NCI-H187 (cell line): ENCODE data around the gene ZNF710.

Source experiments
- DNase-seq, 2 experiments: peaks; one replicate each; lab custom pipeline; 2025; lab: John Stamatoyannopoulos, UW

ZNF710 gene

DNA sequence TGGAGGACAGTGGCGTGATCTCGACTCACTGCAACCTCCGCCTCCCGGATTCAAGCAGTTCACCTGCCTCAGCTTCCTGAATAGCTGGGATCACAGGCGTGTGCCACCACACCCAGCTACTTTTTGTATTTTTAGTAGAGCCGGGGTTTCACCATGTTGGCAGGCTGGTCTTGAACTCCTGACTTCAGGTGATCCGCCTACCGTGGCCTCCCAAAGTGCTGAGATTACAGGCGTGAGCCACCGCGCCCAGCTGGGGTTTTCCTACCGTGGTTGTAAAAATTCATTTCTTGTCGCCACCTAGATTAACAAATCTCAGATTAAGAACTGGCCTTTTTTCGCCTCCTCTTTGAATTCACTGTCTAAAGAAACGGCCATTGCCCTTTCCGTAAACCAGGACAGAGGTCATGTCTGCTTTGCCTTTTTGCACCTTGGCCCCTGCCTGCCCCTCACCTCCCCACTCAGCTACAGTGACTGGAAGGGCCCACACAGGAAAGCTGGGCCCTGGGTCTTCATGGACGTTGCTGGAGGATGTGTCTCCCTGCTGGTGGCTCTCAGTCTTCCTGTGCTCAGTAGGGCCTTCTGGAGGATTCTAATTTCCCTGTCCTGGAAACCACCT, 17.2 kb downstream of the ZNF710 start:
- DNase-seq: no peak

DNA sequence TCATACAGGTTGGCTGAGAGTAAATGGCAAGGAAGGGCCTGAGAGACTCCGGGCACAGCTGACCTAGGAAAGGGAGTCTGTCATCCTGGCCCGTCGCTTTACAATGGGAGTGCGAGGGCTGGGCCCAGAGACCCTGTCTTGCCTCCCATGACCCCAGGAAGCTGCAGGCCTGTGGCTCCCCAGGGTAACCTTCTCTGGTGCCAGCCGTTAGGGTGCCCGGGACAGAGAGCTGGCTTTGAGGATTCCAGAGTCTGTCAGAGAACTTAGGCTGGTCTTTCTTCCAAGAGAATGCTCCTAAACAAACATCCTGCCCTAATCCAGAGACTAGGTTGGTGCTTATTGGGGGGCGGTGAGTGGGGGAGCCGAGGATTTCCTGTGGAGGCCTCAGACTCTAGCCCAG, 18.5 kb downstream of the ZNF710 start:
- DNase-seq: no peak

DNA sequence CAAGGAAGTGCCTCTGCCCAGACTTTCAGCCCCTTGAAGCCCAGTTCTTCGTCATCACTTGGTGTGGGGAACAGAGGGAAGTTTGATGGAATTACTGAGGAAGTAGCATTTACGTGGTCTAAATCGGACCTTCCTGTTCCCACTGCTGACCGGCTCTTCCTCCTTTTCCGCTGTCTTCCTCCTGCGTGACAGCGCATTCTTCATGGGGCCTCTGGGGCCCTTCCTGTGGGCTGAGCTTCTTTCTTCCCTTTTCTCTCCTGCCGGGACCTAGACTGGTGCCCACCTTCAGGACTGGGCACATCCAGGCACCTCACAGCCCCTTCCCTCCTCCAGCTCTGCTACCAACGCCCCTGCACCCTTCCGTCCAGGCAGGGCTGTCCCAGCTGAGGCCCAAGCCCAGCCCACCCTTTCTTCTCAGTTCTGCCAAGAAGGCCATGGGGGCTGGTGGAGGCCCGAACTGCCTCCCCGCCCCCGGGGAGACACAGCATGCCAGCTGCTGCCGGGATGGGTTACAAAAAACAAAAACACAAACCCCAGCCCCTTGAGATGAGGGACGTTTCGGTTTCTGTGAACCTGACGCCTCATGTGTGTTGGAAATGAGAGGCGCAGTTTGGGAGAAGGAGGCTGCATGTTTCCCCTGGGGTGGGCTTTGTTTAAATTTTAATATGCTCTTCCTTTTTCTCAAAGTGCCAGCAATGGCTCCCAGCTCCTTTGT, 19.1 kb downstream of the ZNF710 start:
- DNase-seq: no peak

DNA sequence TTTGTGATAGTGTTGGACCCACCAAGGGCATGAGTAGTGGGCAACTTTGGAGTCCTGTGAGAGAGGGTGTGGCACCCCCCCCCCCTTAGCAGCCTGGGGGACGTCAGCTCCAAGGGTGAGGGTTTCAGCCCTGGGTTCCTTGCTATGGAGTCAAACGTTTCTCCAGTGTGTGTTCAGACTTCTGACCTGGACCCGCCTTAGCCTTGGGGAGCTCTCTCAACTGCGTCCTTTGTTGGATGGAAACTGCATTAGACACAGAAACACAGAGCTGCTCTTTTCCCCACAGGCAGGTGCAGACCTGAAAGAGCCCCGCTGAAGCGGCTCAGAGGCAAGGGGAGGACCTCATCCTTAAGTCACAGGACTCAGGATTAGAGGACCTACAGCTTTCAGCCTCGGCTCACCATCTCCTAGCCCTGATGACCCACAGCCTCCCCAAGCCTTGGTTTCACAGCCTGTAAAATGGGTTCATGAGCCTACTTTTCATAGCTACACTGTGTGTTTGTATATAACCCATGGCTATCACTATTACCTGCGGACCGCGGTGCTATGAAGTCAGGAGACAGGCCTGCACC, 19.9 kb downstream of the ZNF710 start:
- no peak for DNase-seq

DNA sequence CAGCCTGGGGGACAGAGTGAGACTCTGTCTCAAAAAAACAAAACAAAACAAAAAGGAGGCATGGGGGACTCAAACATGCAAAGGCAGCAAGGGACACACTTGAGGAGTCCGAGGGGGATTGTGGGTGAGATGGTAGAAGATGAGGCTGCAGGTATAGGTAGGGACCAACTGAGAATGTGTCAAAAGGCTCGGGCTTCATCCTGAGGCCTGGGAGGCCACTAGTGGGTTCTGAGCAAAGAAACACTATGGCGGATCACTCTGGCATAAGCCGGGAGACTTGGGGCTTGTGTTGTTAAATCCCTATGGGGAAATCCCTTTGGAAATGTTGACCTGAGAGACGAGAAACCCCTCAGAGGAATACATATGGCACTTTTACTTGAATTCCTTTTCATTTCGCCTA, 21.2 kb downstream of the ZNF710 start:
- no peak for DNase-seq

DNA sequence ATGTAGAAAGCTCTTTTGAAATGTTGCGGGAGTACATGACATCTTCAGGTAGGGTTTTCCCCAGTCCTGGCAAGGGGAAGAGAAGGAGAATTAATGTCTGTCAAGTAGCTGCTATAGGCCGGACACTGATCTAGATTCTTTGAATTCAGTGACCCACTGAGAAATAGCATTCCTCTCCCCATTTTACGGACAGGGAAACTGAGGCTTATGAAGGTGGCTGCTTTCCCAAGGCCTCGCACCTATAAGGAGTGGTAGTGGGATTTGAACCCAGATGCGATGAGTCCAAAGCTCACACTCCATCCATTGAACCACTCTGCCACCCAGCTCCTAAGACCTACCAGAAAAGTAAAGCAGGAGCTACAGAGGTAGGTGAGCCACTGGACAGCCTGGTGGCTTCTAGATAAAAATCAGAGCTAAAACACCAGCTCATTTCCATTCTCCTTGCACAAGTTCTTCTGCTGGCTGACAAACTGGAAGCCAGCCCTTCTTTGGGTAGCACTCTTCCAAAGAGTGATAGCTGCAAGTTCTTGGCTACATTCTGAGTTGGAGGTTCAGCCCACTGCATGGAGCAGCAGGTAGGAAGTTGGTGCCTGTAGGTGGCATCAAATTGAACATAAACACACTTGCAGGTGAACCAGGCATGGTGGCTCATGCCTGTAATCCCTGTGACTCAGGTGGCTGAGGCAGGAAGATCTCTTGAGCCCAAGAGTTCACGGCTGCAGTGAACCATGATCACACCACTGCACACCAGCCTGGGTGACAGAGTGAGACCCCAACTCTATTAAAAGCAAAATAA, 22.0 kb downstream of the ZNF710 start:
- DNase-seq: no peak

DNA sequence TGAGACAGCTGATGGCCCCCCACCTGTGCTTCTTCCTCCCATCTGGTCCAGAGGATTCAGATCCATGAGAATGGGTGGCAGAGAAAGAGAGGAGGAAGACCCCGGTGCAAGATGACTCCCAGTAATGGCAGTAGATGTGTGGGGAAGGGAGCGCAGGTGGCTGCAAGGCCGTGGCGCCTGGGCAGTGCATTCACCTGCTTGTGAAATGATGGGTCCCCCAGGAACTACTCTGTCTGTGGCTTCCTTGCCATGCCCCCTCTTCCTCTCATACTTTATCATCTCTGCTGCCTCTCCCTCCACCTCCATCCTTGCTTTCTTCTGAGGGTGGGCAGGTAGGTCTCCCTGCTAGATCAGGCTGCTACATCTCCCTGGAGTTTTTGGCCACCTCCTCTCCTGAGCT, 23.3 kb downstream of the ZNF710 start:
- no peak for DNase-seq

DNA sequence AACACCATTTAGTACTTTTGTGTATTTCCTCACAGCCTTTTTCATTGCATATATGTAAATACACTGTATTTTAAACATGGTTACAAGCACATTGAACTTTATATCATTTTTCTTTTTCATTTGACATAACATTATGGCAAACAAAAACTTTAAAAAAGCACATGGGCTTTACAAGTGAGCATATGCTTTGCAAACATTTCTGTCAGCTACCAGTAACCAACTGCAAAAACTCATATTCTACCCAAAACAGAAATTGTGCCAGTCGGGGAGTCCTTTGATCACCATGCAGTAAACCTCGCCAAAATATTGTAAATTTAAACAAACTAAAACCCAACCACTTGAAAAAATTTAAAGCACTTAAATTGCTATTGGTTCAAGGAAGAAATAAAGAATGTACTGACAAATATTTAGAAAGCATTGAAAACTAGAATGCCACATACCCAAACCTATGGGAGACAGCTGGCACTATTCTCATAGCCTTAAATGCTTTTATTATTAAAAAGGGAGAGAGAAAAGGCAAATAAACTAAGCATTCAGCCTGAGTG, 24.4 kb downstream of the ZNF710 start:
- no peak for DNase-seq

DNA sequence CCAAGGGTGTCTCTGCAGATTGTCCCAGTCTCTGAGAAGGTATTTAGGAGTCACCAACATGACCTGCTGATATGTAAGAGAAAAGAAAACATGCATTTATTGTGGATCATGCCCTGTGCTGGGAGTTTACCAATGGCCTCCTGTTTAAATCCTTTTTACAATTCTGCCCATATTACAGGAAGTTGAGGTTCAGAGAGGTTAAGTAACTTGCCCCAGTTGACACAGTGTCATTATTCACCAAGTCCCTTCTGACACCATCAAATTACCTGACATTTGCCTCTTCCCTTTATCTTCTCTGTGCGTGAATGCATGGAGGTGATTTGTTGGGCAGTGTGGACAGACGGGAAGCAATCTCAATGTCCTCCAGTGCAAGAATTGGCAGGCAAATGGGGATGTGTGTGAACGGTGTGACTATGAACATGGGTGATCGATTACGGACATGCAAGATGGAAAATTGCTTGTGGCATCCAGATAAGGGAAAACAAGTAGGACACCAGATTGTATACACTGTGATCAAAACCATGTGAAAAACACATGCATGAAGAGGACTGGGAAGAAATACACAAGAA, 27.3 kb downstream of the ZNF710 start:
- DNase-seq: no peak

DNA sequence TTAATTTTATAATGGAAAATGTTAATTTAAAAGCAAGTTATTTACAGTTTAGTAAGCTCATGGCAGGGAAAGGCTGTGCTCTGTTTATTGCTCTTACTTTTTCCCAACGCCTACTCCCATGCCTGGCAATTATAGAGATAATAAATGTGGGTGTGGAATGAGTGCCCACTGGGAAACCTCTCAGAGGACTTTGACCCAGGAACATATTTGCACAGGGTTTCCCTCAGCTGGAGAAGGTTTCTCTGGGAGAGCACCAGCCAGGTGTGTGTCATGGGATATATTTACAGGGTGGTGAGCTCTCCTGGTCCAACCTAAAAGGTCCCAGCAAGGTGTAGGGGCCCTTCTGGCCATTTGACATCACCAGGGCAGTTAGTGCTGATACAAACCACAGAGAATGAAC, 27.9 kb downstream of the ZNF710 start:
- DNase-seq: no peak

DNA sequence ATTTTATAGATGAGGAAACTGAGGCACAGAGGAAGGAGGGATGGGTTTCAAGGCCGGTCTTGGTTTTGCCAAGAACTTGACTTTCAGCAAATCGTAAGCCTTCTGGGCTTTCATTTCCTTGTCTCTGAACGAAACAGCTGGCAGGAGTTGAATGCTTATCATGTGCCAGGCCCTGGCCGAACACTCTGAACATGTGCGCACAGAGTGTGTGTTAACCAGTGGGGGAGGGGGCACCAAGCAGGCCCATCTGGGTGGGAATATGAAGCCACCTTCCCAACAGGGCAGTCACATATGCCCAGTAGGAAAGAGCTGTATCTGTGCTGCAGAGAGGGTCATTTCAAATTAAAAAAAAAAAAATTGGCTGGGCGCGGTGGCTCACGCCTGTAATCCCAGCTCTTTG, 29.3 kb downstream of the ZNF710 start:
- DNase-seq: no peak

DNA sequence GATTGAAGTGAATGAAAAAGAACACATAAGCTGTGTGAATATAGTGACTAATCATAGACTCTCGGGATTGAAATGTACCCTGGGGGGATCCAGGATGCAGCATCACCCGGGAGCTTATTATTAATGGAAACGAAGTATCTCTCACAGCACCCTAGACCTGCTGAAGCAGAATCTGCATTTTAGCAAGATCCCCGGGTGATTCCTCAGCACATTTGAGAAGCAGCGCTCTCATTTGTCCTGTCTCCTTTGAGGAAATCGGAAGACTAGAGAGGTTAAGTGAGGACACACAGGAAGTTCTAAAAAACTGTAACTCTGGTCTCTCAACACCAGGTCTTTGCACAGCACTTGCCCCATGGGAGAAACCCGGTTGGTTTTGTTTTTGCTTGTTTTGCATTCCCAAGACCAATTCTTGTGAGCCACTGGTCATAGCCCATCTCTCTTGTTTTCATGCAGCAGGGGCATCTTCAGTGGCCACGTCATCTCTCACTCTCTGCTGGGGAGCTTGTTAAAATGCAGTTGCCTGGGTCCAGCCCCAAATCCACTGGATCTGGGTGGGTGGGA, 30.2 kb downstream of the ZNF710 start:
- DNase-seq: no peak

DNA sequence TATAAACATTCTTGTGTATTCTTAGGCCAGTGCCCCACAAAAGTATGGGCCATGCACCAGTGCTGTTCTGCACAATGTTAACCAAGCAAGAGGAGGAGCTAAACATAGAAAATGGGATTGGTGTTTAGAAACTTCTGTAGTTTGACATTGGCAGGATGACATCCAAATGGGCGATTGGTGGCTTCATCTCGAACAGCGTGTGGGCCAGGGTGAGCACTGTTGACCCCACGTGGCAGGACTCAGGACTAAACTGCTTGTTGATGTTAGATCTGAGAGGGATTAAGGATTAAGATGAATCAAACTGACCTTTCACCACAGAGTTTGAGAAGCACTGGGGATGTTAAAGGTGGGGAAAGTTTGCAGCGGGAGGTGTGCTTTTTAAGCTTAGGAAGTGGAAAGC, 31.9 kb downstream of the ZNF710 start:
- DNase-seq: no peak

DNA sequence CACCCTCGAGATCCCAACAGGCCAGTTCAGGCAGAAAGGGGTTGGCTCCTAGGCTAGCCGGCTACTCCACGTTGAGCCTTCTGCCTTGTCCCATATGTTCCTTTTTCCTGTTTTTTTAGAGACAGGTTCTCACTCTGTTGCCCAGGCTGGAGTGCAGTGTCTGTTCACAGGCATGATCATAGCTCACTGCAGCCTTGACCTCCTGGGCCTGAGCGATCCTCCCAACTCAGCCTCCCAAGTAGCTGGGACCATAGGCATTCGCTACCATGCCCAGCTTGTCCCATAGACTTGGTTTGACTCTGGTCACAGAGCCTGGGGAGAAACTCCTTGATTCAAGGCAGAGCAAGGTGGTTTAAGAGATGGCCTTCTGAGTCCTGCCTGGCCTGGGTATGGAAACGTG, 32.3 kb downstream of the ZNF710 start:
- DNase-seq: no peak

DNA sequence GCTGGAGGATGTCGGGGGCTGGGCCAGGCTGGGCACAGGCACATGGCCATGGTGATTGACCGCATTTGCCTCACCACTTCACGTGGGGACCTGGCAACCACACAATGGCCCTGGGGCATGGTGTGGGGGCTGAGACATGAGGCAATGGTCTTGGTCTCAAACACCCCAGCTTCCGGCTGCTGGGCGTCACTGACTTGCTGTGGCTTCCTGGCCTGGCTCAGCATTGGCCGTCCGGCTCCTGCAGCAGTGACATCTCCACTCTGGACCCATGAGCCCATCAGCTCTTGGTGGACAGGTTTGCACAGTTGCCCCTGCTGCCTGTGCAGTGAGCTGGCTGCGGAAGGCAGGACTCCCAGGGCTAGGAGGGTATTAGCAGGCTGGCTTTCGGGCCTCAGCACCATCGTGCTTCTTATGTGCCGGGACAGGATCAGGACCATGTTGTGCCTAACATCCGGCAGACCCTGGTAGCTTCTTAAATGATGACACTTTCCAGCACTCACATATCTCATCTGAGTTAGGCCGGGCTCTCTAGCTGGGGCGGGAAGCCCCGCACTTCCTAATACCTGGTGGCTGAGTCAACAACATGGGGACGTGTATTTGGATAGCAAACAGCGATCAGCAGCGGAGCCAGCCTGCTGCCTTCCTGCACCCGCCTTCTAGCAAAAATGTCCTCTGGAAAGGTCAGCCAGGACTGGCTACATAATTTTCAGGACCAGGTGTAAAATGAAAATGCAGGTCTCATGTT, 34.1 kb downstream of the ZNF710 start:
- no peak for DNase-seq

DNA sequence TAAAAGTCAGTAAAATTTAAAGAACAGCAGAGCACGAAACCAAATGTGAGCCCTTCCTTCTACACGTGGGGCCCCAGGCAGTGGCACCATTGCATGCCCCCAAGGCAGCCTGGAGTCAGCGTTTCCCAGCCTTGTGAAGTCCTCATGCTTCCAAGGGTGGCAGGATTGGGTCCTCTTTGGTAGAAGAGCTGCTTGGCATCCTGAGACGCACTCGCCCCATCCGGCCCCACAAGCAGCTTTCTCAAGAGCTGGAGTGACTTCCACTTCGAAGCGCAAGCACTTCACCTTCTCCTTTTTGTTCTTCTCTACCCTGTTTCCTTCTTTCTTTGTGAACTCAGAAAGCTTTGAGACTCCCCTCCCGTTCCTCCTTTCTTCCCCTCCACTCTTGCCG, 34.7 kb downstream of the ZNF710 start:
- no peak for DNase-seq

DNA sequence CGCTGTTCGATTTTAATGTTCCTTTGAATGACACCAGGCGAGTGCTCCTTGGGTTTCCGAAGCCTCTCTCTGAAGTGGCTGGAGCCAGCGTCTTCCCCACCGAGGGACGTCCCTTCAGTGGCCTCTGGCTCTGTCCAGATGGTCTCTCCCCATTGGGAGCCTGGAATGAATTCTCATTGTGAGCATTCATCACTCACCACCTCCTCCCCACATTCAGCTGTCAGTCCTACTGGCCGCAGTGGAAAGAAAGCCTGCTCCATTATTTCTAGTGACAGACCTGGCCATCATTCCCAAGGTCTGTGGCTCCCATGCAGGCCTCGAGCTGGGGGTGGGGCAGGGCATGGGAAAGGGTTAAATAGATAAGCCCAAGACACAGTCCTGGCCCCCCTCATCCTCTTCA, 35.2 kb downstream of the ZNF710 start:
- no peak for DNase-seq

DNA sequence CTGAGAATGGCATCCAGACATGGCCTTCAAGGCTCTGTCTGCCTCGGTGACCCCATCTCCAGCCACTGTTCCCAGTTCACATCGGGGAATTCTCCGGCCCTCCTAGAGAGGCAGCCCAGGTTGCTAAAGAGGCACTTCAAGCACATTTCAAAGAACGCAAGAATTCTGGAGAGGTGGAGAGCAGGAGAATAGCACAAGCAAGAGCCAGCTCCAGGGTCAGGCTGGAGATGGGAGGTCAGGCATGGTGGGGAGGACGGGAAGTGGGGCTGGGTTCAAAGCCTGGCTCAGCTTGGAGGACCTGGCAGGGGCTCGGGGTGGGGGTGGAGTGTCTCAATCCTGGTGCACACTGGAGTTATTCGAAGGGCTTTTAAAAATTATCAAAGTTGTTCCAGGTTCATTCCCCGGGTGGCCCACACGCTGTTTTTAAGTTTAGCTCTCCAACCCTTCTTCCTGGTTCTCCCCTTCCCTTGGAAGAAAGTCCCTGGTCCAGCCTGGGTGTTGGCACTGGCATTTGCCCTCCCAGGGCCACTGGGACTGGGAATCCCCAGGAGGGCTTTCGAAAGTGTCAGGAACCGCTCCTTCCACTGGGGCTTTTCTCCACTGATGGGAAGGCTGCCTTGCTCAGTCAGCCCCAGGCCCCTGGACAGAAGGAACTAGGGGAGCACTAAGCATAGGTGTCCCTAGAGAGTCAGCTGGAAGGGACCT, 35.8 kb downstream of the ZNF710 start:
- no peak for DNase-seq

DNA sequence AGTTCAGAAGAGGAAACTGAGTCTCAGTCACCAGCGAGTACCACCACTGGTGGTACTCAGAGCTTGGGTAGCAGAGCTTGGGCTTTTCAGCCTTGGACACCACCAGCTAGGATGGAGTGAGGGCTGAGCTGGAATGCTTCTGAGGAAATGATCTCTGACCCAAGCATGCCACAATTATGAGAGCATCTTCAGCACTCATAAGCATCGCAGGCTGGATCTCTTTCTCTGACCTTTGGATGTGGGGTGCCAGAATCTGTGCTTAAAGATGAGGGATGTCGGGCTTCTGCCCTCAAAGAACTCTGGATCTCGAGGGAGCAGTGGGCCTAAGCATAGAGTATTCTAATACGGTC, 36.4 kb downstream of the ZNF710 start:
- no peak for DNase-seq

DNA sequence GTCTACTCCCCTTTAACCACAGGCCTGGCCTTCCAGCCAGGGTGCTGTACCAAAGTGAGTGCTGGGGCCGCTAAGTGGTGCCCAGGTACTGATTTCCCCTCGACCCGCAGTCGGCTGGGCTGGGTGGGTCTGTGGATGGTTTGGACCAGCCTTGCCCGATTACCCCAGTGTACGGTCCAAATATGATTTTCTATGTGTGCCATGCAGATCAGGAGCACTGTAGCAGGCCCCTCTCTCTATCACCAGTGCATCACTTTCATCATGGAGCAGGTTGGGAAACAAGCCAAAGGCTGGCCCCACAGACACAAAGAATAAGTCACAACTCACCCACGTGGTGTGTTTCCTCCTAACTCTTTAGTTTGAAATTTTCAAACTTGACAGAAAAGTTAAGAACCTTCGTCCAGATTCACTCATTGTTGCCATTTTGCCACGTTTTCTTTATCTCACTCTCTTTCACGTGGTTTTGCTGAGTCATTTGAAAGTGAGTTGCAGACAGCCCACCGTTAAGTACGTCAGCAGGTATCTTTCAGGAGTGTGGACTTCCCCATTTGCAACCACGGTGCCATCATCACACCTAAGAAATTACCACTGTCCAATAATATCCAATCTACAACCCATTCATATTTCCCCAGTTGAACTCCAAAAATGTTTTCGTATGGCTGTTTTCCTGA, 37.0 kb downstream of the ZNF710 start:
- DNase-seq: no peak
